GM12872 (cell line): ENCODE measurements around the gene AMPD3.

Experiments used
- CTCF ChIP-seq: IDR thresholded peaks from 3 replicates; pipeline ENCODE4 v1.5.1; 2011; ENCODE audit warnings: low read depth, mild to moderate bottlenecking, low read length, moderate library complexity; ENCODE audit not compliant: insufficient read depth

Gene AMPD3

GRCh38 chr11:10474551-10474950 is 19.5 kb downstream of the AMPD3 start:
- no peak for TF ChIP-seq CTCF

GRCh38 chr11:10476342-10476741 is 21.3 kb downstream of the AMPD3 start:
- no peak for TF ChIP-seq CTCF

DNA sequence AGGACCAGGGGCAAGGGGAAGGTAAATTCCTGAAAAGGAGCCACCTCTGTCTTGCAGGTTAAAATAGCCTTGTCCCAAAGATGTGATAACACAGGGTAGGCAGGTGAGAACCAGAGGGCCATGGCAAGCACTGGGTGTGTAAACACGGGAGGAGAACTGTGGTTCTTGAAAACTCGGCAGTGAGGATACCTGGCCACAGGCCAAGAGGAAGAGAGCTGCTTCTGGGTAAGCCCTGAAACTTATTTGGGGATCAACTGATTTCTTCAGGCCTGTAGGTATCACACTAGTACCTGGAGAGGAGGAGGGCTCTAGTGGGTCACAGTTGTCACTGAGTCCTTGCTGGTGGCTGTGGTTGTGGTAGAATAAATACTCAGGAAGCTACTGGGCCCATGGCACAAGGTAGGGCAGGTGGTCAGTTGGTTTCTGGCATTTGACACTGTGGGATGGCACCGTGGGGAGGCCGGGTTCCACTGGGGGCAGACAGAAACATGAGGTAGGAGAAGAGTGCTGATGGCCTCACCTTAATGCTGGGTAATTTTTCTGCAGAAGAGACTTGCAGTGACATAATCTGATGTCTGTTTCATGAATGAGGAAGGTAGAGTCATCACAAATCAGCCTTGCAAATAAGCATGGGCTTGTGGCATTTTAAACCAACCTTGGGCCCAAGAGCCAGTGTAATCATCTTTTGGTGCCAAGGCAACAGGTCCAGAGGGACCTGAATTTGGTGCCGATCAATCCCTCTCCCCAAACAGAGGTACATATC is 22.0 kb downstream of the AMPD3 start:
- TF ChIP-seq CTCF, result no peak

- TF ChIP-seq CTCF, result no peak
These were observed 22.6 kb downstream of the AMPD3 start for GRCh38 chr11:10477690-10478046.

DNA sequence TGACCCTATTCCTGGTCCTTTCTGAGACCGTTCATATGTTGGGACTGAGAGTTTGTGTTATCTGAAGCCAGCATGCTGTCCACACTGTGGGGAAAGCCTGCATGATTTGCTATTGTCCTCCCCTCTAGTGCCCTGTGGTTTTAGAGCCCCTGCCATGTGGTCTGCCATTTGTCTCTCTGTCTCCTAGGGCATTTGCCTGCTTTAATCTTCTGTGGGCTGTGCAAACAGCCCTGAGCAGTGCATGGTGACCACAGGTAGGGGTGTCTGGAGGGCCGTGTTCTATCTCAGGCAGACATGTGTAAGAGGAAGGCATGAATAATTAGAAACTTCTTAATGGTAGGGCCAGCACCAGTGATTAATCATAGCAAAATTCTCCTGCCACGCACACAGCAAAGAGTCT is 23.0 kb downstream of the AMPD3 start:
- no peak for TF ChIP-seq CTCF

- TF ChIP-seq CTCF, result no peak
These were observed 23.8 kb downstream of the AMPD3 start for GRCh38 chr11:10478574-10479550.

- no peak for TF ChIP-seq CTCF
These were observed 25.0 kb downstream of the AMPD3 start for GRCh38 chr11:10480026-10480425.
